ENCODE measurements around the gene MYL5. TPM values are rescaled to one million over a fixed set of nuclear protein-coding genes. Genes with fewer than 3 reads are reported as not detected.

Gene MYL5
- total RNA-seq, 1 experiment from 2014 or later, result 11.7 TPM

DNA sequence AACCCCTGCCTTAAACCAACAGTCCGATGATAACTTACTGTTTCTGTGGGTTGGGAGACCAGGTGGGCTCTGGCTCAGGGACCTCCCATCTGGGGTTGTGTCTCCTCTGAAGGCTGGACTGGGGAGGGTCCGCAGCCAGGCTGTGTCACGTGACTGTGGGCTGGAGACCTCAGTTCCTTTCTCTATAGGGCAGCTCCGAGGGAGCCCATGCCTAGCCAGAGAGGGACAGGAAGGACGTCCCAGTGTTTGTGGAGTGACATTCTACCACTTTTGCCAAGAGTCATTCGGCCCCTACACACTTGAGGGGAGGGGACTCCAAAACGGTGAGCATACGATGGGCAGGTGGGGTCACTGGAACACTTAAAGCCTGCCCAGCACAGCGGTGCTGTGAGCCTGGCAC lies 35.8 kb downstream of the MYL5 start:
- no peak overlapping the region for H3K27ac ChIP-seq (ENCODE audit: low read depth, low read length, poor library complexity, severe bottlenecking)
- no peaks in the 10 kb centered on the region for H3K9me3 ChIP-seq (ENCODE audit: low read depth, low read length, poor library complexity, severe bottlenecking)
- POLR2A ChIA-PET (ENCODE audit: low non-redundant PET), result interaction anchor here (0.6 kb wide), 1 partner anchor 11 kb away, joined by 21 read pairs; no protein-coding TSS in a partner anchor
- no TSS peak for BruUV-seq (replicated peaks)
- CTCF ChIA-PET, result no interaction called here
- H3K36me3 ChIP-seq (ENCODE audit: insufficient read depth, low read length, poor library complexity, severe bottlenecking), result peaks cover 10% of the 10 kb centered on the region
- H3K27me3 ChIP-seq (replicated peaks; ENCODE audit: insufficient read depth, low read depth, low read length, poor library complexity), result no peaks in the 10 kb centered on the region
- H3K4me1 ChIP-seq (ENCODE audit: insufficient read depth, low read length, poor library complexity, severe bottlenecking), result no peaks in the 10 kb centered on the region
- TF ChIP-seq CTCF (conservative IDR thresholded peaks at IDR 0.05; ENCODE audit: low read depth, low read length) (no peak), EZH2 (IDR thresholded peaks at IDR 0.05; ENCODE audit: borderline replicate concordance, low read depth, low read length, poor library complexity, severe bottlenecking) (no peak)
- intact Hi-C loops (cut with micrococcal nuclease; ENCODE audit: unreplicated experiment), result no loop called here
- DNase-seq (ENCODE audit: low spot score), result no peak
- no peak overlapping the region for H3K4me3 ChIP-seq (ENCODE audit: low read depth, low read length, poor library complexity, severe bottlenecking)

- no peaks in the 10 kb centered on the region for H3K9me3 ChIP-seq (ENCODE audit: low read depth, low read length, poor library complexity, severe bottlenecking)
- ChIA-PET POLR2A (ENCODE audit: low non-redundant PET) (no interaction called here), CTCF (no interaction called here)
- no TSS peak for BruUV-seq (replicated peaks)
- no peak overlapping the region for H3K27ac ChIP-seq (ENCODE audit: low read depth, low read length, poor library complexity, severe bottlenecking)
- peaks cover 10% of the 10 kb centered on the region for H3K36me3 ChIP-seq (ENCODE audit: insufficient read depth, low read length, poor library complexity, severe bottlenecking)
- TF ChIP-seq EZH2 (IDR thresholded peaks at IDR 0.05; ENCODE audit: borderline replicate concordance, low read depth, low read length, poor library complexity, severe bottlenecking) (no peak), CTCF (conservative IDR thresholded peaks at IDR 0.05; ENCODE audit: low read depth, low read length) (no peak)
- intact Hi-C loops (cut with micrococcal nuclease; ENCODE audit: unreplicated experiment), result no loop called here
- H3K4me1 ChIP-seq (ENCODE audit: insufficient read depth, low read length, poor library complexity, severe bottlenecking), result no peaks in the 10 kb centered on the region
- no peak overlapping the region for H3K4me3 ChIP-seq (ENCODE audit: low read depth, low read length, poor library complexity, severe bottlenecking)
- H3K27me3 ChIP-seq (replicated peaks; ENCODE audit: insufficient read depth, low read depth, low read length, poor library complexity), result no peaks in the 10 kb centered on the region
- DNase-seq (ENCODE audit: low spot score), result no peak
Measured at GRCh38 chr4:710916-711315, 36.6 kb downstream of the MYL5 start.

GRCh38 chr4:712093-712492 lies 37.8 kb downstream of the MYL5 start:
- intact Hi-C loops (cut with micrococcal nuclease; ENCODE audit: unreplicated experiment), result no loop called here
- TF ChIP-seq CTCF (conservative IDR thresholded peaks at IDR 0.05; ENCODE audit: low read depth, low read length) (no peak), EZH2 (IDR thresholded peaks at IDR 0.05; ENCODE audit: borderline replicate concordance, low read depth, low read length, poor library complexity, severe bottlenecking) (no peak)
- CTCF ChIA-PET, result no interaction called here
- no peak for DNase-seq (ENCODE audit: low spot score)
- Histone ChIP-seq H3K4me3 (ENCODE audit: low read depth, low read length, poor library complexity, severe bottlenecking) (no peak overlapping the region), H3K4me1 (ENCODE audit: insufficient read depth, low read length, poor library complexity, severe bottlenecking) (no peaks in the 10 kb centered on the region), H3K27me3 (replicated peaks; ENCODE audit: insufficient read depth, low read depth, low read length, poor library complexity) (no peaks in the 10 kb centered on the region), H3K27ac (ENCODE audit: low read depth, low read length, poor library complexity, severe bottlenecking) (no peak overlapping the region), H3K36me3 (ENCODE audit: insufficient read depth, low read length, poor library complexity, severe bottlenecking) (peaks cover 10% of the 10 kb centered on the region), H3K9me3 (ENCODE audit: low read depth, low read length, poor library complexity, severe bottlenecking) (no peaks in the 10 kb centered on the region)
- POLR2A ChIA-PET (ENCODE audit: low non-redundant PET), result no interaction called here
- BruUV-seq (replicated peaks), result no TSS peak

Data from A673 (cell line).